Ectodermal cell (in vitro differentiated cells): ENCODE measurements around the gene RAI1.
A peak's percentile ranks its signal among the peaks of the same experiment; 100 is the strongest.

Source experiments
- H3K27ac ChIP-seq: 2 replicates; pipeline ENCODE4 v1.7.0; 2013; ENCODE audit warnings: mild to moderate bottlenecking, low read depth, low read length; ENCODE audit not compliant: insufficient read depth, poor library complexity, severe bottlenecking
- H3K27me3 ChIP-seq: 2 replicates; pipeline ENCODE4 v1.7.0; 2013; ENCODE audit warnings: mild to moderate bottlenecking, low read length; ENCODE audit not compliant: insufficient read depth, control insufficient read depth, poor library complexity, severe bottlenecking
- H3K36me3 ChIP-seq: one replicate; pipeline ENCODE4 v1.7.0; 2013; ENCODE audit warnings: low read length; ENCODE audit not compliant: control insufficient read depth, insufficient read depth
- H3K4me1 ChIP-seq: one replicate; pipeline ENCODE4 v1.7.0; 2013; ENCODE audit warnings: low read length; ENCODE audit not compliant: control insufficient read depth, insufficient read depth
- H3K4me3 ChIP-seq: 2 replicates; pipeline ENCODE4 v1.7.0; 2013; ENCODE audit warnings: low read depth, low read length, control low read depth; ENCODE audit not compliant: insufficient read depth
- H3K9me3 ChIP-seq: 2 replicates; pipeline ENCODE4 v1.7.0; 2013; ENCODE audit warnings: mild to moderate bottlenecking, low read length, moderate library complexity; ENCODE audit not compliant: control insufficient read depth
- WGBS, 2 experiments: methylation state at CpG; one replicate each; pipeline ENCODE4 v1.1.7; 2013; ENCODE audit warnings: missing lambda C conversion rate in 2 of 2; 5-methylcytosine and 5-hydroxymethylcytosine counted together

The RAI1 gene

DNA sequence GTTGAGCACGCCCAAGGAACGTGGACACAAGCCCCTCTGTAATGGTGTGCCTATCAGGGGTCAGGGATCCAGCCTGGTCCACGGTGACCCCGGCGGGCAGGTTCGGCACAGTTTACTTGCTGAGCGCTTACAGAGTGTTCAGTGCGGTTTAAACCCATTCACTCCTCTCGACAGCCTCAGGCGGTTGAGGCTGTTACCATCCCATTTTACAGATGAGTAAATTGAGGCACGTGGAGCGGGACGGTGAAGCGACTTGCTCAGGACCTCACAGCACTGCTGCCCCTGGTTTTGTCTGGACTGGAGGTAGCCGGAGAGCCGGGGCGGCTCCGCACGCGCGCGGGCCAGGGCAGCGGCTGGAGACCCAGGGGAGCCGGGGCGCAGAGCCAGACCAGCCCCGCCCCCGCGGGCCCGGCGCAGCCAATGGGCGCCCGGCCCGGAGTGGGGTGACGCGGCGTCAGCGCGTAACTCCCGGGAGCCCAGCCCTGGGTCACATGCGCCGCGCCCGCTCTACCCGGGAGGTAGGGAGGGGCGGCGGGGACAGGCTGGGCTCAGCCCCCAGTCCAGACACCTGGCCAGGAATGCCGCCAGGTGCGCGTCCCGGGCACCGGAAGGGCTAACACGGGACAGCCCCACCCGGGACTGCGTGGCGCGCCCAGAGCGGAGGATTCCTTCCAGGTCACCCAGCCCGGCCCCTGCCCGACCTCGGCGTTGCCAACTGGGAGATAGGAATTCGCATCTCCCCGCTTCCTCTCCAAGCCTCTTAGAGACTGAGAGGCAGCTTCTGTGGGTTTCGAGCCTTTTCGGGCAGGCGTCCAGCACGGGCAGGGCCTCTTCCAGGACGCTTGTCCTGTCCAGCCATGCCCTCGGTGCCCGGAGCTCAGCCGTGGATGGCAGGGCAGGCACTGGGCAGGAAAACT is 158.8 kb downstream of the RAI1 start:
- no peaks in the 10 kb centered on the region for H3K27me3 ChIP-seq
- WGBS, 2 experiments, result 10 to 11% methylated on average over 71 of the region's 71 CpGs
- no peaks in the 10 kb centered on the region for H3K36me3 ChIP-seq
- H3K4me3 ChIP-seq, result peak overlapping the region; percentile 47
- H3K9me3 ChIP-seq, result no peaks in the 10 kb centered on the region
- H3K4me1 ChIP-seq, result peaks cover 47% of the 10 kb centered on the region
- H3K27ac ChIP-seq, result peak overlapping the region; percentile 77

DNA sequence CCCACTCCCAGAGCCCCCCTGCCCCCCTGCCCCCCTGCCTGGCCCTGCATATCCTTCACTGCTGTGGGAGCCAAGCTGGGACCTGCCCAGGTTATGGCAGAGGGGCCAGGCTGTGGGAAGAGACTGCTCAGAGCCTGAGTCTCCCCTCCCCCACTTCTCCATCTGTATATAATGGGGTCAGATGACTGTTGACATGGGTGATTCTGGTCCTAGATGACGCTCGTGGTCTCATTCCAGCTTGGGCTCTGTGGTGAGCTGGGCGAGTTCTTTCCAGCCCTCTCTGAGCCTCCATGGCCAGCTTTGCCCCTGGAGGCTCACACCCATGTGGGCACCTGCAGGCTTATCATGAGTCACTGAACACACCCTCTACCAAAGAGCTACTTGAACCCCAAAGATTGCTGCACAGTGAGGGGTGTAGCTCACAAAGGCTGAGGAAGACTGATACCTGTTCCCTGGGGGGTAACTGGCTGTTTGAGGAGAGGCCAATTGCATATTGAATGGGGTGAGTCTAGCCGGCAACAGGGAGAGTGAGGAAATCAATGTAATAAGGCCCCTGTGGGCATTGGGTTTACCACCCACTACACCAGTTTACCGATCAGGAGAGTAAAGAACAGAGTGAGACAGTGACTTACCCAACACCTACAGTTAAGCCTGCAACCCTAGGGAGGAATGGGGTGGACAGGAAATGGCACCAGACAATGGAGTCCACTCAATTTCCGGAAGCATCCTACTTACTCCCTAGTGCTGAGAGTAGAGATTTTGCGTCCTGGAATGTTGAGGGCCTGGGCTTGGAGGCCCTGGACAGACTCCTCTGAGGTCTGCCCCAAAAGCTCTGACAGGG is 159.7 kb downstream of the RAI1 start:
- 75 to 80% methylated on average over 6 to 7 of the region's 7 CpGs for WGBS, 2 experiments
- H3K9me3 ChIP-seq, result no peaks in the 10 kb centered on the region
- peak overlapping the region; percentile 77 for H3K27ac ChIP-seq
- H3K27me3 ChIP-seq, result no peaks in the 10 kb centered on the region
- H3K4me1 ChIP-seq, result peaks cover 41% of the 10 kb centered on the region
- H3K36me3 ChIP-seq, result no peaks in the 10 kb centered on the region
- peak overlapping the region; percentile 47 for H3K4me3 ChIP-seq

DNA sequence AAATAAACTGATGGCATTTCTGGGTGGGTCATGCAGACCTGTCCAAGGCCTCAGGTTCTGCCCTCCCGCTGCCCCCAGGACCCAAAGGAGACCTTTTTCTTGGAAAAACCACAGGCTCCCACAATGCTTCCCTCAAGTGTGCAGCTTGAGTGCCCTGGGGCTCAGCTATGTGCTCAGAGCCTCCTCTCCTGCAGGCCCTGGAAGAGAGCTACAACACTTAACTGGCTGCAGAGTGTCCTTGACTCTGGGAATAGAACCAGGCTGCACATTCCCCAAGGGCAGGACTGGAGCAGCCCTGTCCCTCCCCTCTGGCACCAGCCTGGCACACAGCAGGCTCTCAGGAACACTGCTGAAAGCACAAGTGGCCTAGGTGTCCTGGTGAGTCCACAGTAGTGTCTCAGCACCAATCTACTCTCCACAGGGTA is 160.4 kb downstream of the RAI1 start:
- no peaks in the 10 kb centered on the region for H3K9me3 ChIP-seq
- H3K27me3 ChIP-seq, result no peaks in the 10 kb centered on the region
- H3K36me3 ChIP-seq, result no peaks in the 10 kb centered on the region
- no peak overlapping the region for H3K4me3 ChIP-seq
- H3K4me1 ChIP-seq, result peaks cover 42% of the 10 kb centered on the region
- 93 to 96% methylated on average over 1 of the region's 1 CpG for WGBS, 2 experiments
- H3K27ac ChIP-seq, result no peak overlapping the region

DNA sequence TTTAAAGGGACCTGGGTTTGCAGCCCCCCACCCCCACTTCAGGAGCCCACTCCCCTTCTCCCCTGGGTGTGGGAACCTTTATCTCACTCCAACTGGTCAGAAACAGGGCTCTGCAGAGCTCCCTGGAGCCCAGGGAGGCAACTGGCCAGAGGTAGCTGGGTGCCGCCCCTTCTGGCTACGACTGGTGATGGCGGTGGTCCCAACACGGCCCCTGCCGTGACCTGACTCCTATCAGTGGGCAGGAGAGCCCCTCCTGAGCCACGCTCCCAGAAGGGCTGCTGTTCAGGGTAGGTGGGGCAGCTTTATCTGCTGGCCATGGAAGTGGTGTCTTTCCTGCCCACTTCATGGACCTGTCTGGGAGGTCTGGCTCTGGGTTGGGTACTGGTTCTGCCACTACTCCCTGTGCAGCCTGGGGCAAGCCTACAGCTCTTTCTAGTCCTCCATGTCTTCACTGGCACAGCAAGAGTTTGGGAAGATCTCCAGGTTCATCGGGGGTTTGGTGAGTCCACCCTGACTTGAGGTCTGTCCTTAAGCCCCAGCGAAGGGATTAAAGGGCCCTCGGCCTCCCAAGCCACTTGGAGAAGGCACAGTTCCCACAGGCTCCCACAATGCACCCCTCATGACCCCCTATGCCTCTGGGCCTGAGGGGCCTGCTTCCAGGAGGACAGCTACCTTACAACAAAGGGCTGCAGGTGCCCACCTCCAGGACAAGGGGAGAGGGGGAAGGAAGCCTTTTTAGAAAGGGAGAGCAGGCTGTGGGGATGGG is 161.0 kb downstream of the RAI1 start:
- Histone ChIP-seq H3K36me3 (no peaks in the 10 kb centered on the region), H3K4me3 (no peak overlapping the region), H3K27ac (no peak overlapping the region), H3K9me3 (no peaks in the 10 kb centered on the region), H3K4me1 (peaks cover 38% of the 10 kb centered on the region), H3K27me3 (no peaks in the 10 kb centered on the region)
- 87% methylated on average over 9 of the region's 9 CpGs for WGBS, 2 experiments

DNA sequence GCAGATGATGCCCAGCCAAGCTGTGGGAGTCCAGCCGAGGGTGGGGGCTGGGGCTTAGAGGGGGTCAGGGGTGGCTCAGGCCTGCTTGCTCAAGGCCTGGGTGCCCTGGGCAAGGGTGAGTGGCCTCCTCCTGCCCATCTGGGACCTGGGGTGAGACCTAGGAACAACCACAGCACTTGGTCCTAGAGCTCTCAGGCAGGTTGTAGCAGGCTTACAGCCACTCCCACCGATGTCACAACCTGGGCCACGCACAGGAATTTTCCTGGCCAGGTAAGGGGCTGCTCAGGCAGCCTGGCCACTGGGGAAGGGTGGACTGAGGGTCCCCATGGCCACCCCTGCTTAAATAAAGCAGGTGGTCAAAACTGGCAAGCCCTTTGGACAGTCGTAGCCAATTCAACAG is 161.8 kb downstream of the RAI1 start:
- Histone ChIP-seq H3K4me1 (peaks cover 35% of the 10 kb centered on the region), H3K27me3 (no peaks in the 10 kb centered on the region), H3K9me3 (no peaks in the 10 kb centered on the region), H3K36me3 (no peaks in the 10 kb centered on the region), H3K4me3 (no peak overlapping the region), H3K27ac (no peak overlapping the region)
- WGBS, 2 experiments, result 89 to 94% methylated on average over 3 to 4 of the region's 4 CpGs

DNA sequence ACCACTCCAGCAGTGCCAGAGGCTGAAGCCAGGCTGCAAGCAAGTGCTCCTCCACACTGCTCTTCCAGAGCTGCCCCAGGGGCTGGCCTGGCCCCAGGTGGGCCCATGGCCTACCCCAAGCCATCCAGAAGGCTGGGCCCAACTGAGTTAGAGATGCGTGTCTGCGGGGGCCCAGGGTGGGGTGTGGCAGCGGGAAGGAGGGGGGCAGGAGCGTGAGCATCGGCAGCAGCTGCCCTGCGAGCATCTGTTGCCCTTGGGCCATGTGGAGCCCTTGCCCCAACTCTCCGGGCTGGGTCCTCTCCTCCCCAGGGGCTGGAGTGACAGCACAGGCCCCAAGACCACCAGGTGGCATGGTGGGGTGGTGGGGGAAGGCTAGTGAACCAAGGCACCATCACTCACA is 162.8 kb downstream of the RAI1 start:
- Histone ChIP-seq H3K4me1 (peaks cover 37% of the 10 kb centered on the region), H3K9me3 (no peaks in the 10 kb centered on the region), H3K36me3 (no peaks in the 10 kb centered on the region), H3K4me3 (no peak overlapping the region), H3K27me3 (no peaks in the 10 kb centered on the region), H3K27ac (no peak overlapping the region)
- WGBS, 2 experiments, result 89 to 93% methylated on average over 7 of the region's 7 CpGs

DNA sequence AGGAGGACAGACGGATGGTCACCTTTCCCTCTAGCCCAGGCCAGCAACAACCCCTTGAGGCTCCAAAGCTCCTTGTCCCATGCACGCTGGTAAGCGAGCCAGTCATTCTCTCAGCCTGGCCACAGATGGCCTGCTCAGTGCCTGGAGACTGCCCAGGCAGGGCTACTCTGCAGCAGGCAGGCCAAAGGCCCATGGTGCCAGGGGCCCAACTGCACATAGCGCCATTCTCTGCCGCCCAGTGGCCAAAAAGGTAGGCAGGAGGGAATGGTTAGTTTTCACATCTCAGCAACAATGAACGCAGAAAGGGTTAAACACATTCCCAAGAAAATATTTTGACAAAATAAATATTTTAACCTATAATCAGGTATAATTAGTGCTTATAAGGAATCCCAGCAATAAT is 163.2 kb downstream of the RAI1 start:
- Histone ChIP-seq H3K27ac (no peak overlapping the region), H3K4me1 (peaks cover 37% of the 10 kb centered on the region), H3K36me3 (no peaks in the 10 kb centered on the region), H3K4me3 (no peak overlapping the region), H3K27me3 (no peaks in the 10 kb centered on the region), H3K9me3 (no peaks in the 10 kb centered on the region)
- WGBS, 2 experiments, result 89 to 94% methylated on average over 5 of the region's 6 CpGs

DNA sequence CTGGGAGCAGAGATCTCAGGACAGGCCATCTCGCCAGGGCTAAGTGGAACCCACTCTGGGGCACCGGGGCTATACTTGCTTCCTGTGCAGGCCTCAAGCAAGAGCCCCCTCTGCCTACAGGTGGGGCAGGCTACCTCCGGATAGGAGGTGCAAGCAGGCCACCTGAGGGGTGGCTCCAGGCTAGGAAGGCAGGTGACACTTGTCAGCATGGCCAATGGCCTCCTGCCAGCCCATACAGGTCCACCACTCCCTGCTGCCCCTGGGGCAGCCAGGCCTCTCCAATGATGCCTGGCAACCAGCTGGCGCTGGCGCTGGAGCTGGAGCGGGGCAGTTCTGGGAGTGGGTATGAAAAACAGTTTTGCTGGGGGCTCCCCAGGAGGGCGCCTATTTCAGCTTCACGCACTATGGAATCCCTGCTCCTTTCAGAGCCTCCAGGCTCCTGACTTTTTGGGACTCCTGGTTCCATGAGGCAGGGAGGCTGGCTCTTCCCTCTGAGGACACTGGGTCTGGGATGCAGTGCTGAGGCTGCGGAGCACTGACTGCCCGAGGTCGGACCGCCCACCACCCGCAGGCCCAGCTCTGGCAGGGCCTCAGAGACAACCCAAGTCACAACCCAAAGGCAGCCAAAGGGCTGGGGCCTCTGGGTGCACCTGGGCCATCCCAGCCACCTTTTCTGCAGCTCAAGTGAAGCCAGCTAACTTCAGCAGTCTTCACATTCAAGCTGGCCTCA is 164.0 kb downstream of the RAI1 start:
- H3K36me3 ChIP-seq, result no peaks in the 10 kb centered on the region
- peaks cover 41% of the 10 kb centered on the region for H3K4me1 ChIP-seq
- 94 to 95% methylated on average over 13 of the region's 13 CpGs for WGBS, 2 experiments
- no peaks in the 10 kb centered on the region for H3K27me3 ChIP-seq
- H3K9me3 ChIP-seq, result no peaks in the 10 kb centered on the region
- H3K4me3 ChIP-seq, result no peak overlapping the region
- no peak overlapping the region for H3K27ac ChIP-seq

DNA sequence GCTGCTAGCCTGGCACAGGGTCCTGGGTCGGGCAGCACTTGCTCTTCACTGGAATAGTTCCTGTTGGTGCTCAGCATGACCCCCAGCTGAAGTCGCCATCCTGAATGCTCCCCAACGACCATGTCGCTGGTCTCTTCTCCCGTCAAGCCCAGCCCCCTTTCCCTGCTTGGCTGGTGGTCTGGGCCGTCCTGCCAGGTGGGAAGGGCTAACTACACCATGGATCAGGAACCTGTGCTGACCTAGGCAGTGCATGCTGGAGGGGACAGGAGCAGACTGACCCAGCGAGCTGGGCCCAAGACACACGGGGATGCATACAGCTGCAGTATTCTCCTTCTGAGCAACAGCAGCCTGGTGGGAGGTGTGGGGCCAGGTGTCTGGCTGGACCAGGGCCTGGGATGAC is 164.7 kb downstream of the RAI1 start:
- no peaks in the 10 kb centered on the region for H3K36me3 ChIP-seq
- 73% methylated on average over 8 of the region's 8 CpGs for WGBS, 2 experiments
- no peaks in the 10 kb centered on the region for H3K27me3 ChIP-seq
- no peaks in the 10 kb centered on the region for H3K9me3 ChIP-seq
- peaks cover 41% of the 10 kb centered on the region for H3K4me1 ChIP-seq
- H3K27ac ChIP-seq, result no peak overlapping the region
- no peak overlapping the region for H3K4me3 ChIP-seq
